HG03354 (cell line): ENCODE measurements around the gene TASOR2.

Source experiments
- ATAC-seq: cut with Tn5 transposase; IDR thresholded peaks from one replicate; pipeline ENCODE4 v1.9.1; 2021; ENCODE audit warnings: mild to moderate bottlenecking; ENCODE audit not compliant: unreplicated experiment, poor library complexity, severe bottlenecking

Gene TASOR2

GRCh38 chr10:5655121-5655520, 29.5 kb upstream of the TASOR2 start:
- ATAC-seq: no peak

GRCh38 chr10:5656737-5657579, 27.7 kb upstream of the TASOR2 start:
- ATAC-seq: peak; percentile 57

GRCh38 chr10:5658871-5659618, 25.6 kb upstream of the TASOR2 start:
- no peak for ATAC-seq

GRCh38 chr10:5659702-5660528, 24.7 kb upstream of the TASOR2 start:
- peak; percentile 64 for ATAC-seq

GRCh38 chr10:5661043-5661442, 23.6 kb upstream of the TASOR2 start:
- ATAC-seq: no peak

GRCh38 chr10:5662708-5663579, 21.7 kb upstream of the TASOR2 start:
- no peak for ATAC-seq

- no peak for ATAC-seq
These were observed 20.8 kb upstream of the TASOR2 start for GRCh38 chr10:5663692-5664427.

GRCh38 chr10:5665373-5666007, 19.1 kb upstream of the TASOR2 start:
- ATAC-seq: no peak

GRCh38 chr10:5666008-5666840, 18.4 kb upstream of the TASOR2 start, which contains the start of gene ASB13:
Gene ASB13, minus strand, starts transcription at chr10:5666595. Its CDS starts 44 bp downstream, at chr10:5666551.
- ATAC-seq: peak; percentile 75

GRCh38 chr10:5666841-5667630, 17.6 kb upstream of the TASOR2 start:
- ATAC-seq: no peak

GRCh38 chr10:5668429-5668828, 16.2 kb upstream of the TASOR2 start:
- no peak for ATAC-seq

GRCh38 chr10:5669604-5670003, 15.0 kb upstream of the TASOR2 start:
- no peak for ATAC-seq

- no peak for ATAC-seq
These were observed 13.8 kb upstream of the TASOR2 start for GRCh38 chr10:5670662-5671375.

GRCh38 chr10:5678397-5679036, 6.1 kb upstream of the TASOR2 start:
- no peak for ATAC-seq

- no peak for ATAC-seq
These were observed 5.6 kb upstream of the TASOR2 start for GRCh38 chr10:5679037-5679435.
